H1 (cell line): ENCODE measurements around the gene RCAN2. TPM values are rescaled to one million over a fixed set of nuclear protein-coding genes. Genes with fewer than 3 reads are reported as not detected.

Source experiments
- CTCF ChIA-PET: fragments of 300-600 bp; sonication (Branson Sonifier 250); formaldehyde crosslinking; loops from one replicate; lab custom pipeline; 2021; ENCODE audit not compliant: partially characterized antibody; lab: Charles Lee
- POLR2A ChIA-PET: fragments of 300-600 bp; sonication (Branson Sonifier 250); formaldehyde crosslinking; loops from one replicate; lab custom pipeline; 2021; ENCODE audit warnings: inconsistent platforms; ENCODE audit not compliant: partially characterized antibody; lab: Charles Lee
- DNase-seq, 2 experiments: peaks; one replicate each; pipeline versions ENCODE4 v3.0.0 to v3.0.0-alpha.2; 2010 to 2022; ENCODE audit warnings: low spot score in 2 of 2, low read depth in 1 of 2, mixed read lengths in 1 of 2
- FAIRE-seq: peaks from 2 replicates; lab custom pipeline; 2011; peaks lifted over from hg19 to GRCh38; lab: Jason Lieb, UNC
- H2AFZ ChIP-seq: 2 replicates; pipeline ENCODE4 v1.8.1; 2012; ENCODE audit warnings: low read length, inconsistent platforms
- H2AK5ac ChIP-seq: 2 replicates; pipeline ENCODE4 v1.6.1; 2013; ENCODE audit warnings: low read depth, low read length
- H2BK120ac ChIP-seq: replicated peaks from 2 replicates; pipeline ENCODE3; 2013; ENCODE audit warnings: low read depth, low read length, inconsistent platforms
- H2BK12ac ChIP-seq: 2 replicates; pipeline ENCODE4 v1.6.1; 2013; ENCODE audit warnings: low read depth, low read length
- H2BK15ac ChIP-seq: 2 replicates; pipeline ENCODE4 v1.6.1; 2013; ENCODE audit warnings: low read length
- H2BK20ac ChIP-seq: 2 replicates; pipeline ENCODE4 v1.6.1; 2013; ENCODE audit warnings: low read length
- H2BK5ac ChIP-seq: 2 replicates; pipeline ENCODE4 v1.6.1; 2013; ENCODE audit warnings: low read depth, low read length
- H3K14ac ChIP-seq: 2 replicates; pipeline ENCODE4 v1.6.1; 2013; ENCODE audit warnings: inconsistent platforms; ENCODE audit not compliant: insufficient read length
- H3K18ac ChIP-seq: 2 replicates; pipeline ENCODE4 v1.6.1; 2013; ENCODE audit warnings: low read length; ENCODE audit errors: extremely low read depth
- H3K23ac ChIP-seq: 2 replicates; pipeline ENCODE4 v1.6.1; 2013; ENCODE audit warnings: inconsistent platforms; ENCODE audit not compliant: insufficient read length
- H3K23me2 ChIP-seq: 2 replicates; pipeline ENCODE4 v1.6.1; 2013; ENCODE audit warnings: low read depth, low read length
- H3K27ac ChIP-seq: 2 replicates; pipeline ENCODE4 v1.6.1; 2011; ENCODE audit warnings: low read depth, low read length, inconsistent platforms
- H3K27me3 ChIP-seq, 4 experiments: replicated peaks in 1 of 4; 1 replicate in 1 of 4; 2 replicates in 3 of 4; pipeline versions ENCODE4 v1.6.1 to v1.8.1; 2011 to 2013; ENCODE audit warnings: low read length in 3 of 4, mild to moderate bottlenecking in 3 of 4, inconsistent platforms in 2 of 4, mixed read lengths in 2 of 4, moderate library complexity in 1 of 4; ENCODE audit not compliant: control insufficient read depth in 3 of 4, insufficient read depth in 3 of 4; ENCODE audit errors: extremely low read depth in 1 of 4
- H3K36me3 ChIP-seq, 4 experiments: 2 replicates each; pipeline versions ENCODE4 v1.6.1 to v1.8.1; 2011 to 2013; ENCODE audit warnings: mild to moderate bottlenecking in 4 of 4, low read length in 3 of 4, moderate library complexity in 2 of 4, control low read depth in 1 of 4, inconsistent platforms in 1 of 4; ENCODE audit not compliant: insufficient read depth in 4 of 4, control insufficient read depth in 2 of 4
- H3K4ac ChIP-seq: replicated peaks from 2 replicates; pipeline ENCODE3; 2013; ENCODE audit warnings: low read length, low read depth, mixed read lengths, inconsistent platforms; ENCODE audit not compliant: insufficient read length
- H3K4me1 ChIP-seq, 4 experiments: replicated peaks in 1 of 4; 1 replicate in 1 of 4; 2 replicates in 3 of 4; pipeline versions ENCODE4 v1.6.1 to v1.8.1; 2011 to 2013; ENCODE audit warnings: low read length in 3 of 4, inconsistent platforms in 2 of 4, mixed read lengths in 1 of 4; ENCODE audit not compliant: insufficient read depth in 4 of 4, control insufficient read depth in 3 of 4
- H3K4me2 ChIP-seq, 2 experiments: 2 replicates each; pipeline versions ENCODE4 v1.6.1 to v1.8.1; 2011 to 2013; ENCODE audit warnings: low read depth in 2 of 2, low read length in 2 of 2, control low read depth in 1 of 2, inconsistent platforms in 1 of 2, mild to moderate bottlenecking in 1 of 2; ENCODE audit not compliant: insufficient read depth in 1 of 2
- H3K4me3 ChIP-seq, 4 experiments: fragments of 200-600, 300-600 bp in 1 of 4; sonication (generic), shearing (Covaris generic), sonication (Bioruptor Twin) in 1 of 4; 2 replicates each; pipeline versions ENCODE4 v1.5.1 to v1.8.1; 2011 to 2016; ENCODE audit warnings: low read length in 4 of 4, low read depth in 3 of 4, control low read depth in 2 of 4, inconsistent platforms in 2 of 4, mild to moderate bottlenecking in 2 of 4, mixed read lengths in 1 of 4, moderate library complexity in 1 of 4; ENCODE audit not compliant: insufficient read depth in 2 of 4; ENCODE audit errors: extremely low read depth in 1 of 4
- H3K56ac ChIP-seq: replicated peaks from 2 replicates; pipeline ENCODE3; 2013; ENCODE audit warnings: low read depth, mild to moderate bottlenecking, mixed read lengths, low read length, inconsistent platforms; ENCODE audit not compliant: insufficient read length
- H3K79me1 ChIP-seq: 2 replicates; pipeline ENCODE4 v1.6.1; 2013; ENCODE audit warnings: low read depth, low read length, control low read depth
- H3K79me2 ChIP-seq, 2 experiments: 2 replicates each; pipeline versions ENCODE4 v1.6.1 to v1.8.1; 2012 to 2013; ENCODE audit warnings: low read length in 2 of 2, mild to moderate bottlenecking in 2 of 2, inconsistent platforms in 1 of 2; ENCODE audit not compliant: insufficient read depth in 2 of 2, control insufficient read depth in 1 of 2
- H3K9ac ChIP-seq, 4 experiments: replicated peaks in 1 of 4; 1 replicate in 1 of 4; 2 replicates in 3 of 4; pipeline versions ENCODE4 v1.6.1 to v1.8.1; 2011 to 2013; ENCODE audit warnings: low read depth in 3 of 4, low read length in 3 of 4, control low read depth in 2 of 4, mild to moderate bottlenecking in 2 of 4, moderate library complexity in 2 of 4, inconsistent platforms in 1 of 4; ENCODE audit errors: extremely low read depth in 1 of 4
- H3K9me3 ChIP-seq, 2 experiments: 2 replicates each; pipeline versions ENCODE4 v1.6.1 to v1.8.1; 2012 to 2013; ENCODE audit warnings: mild to moderate bottlenecking in 2 of 2, moderate library complexity in 2 of 2, control low read depth in 1 of 2, inconsistent platforms in 1 of 2, low read depth in 1 of 2, low read length in 1 of 2, mixed read lengths in 1 of 2; ENCODE audit not compliant: insufficient read depth in 2 of 2
- H4K20me1 ChIP-seq, 2 experiments: replicated peaks in 1 of 2; 2 replicates each; pipeline versions ENCODE3 to v1.8.1; 2011 to 2013; ENCODE audit warnings: inconsistent platforms in 2 of 2, low read length in 2 of 2, mild to moderate bottlenecking in 1 of 2; ENCODE audit not compliant: insufficient read depth in 2 of 2, control insufficient read depth in 1 of 2
- H4K5ac ChIP-seq: 2 replicates; pipeline ENCODE4 v1.6.1; 2013; ENCODE audit warnings: low read length, low read depth, mixed read lengths, inconsistent platforms; ENCODE audit not compliant: insufficient read length
- H4K8ac ChIP-seq: 2 replicates; pipeline ENCODE4 v1.8.0; 2013; ENCODE audit warnings: mild to moderate bottlenecking, moderate library complexity, low read length, inconsistent platforms; ENCODE audit not compliant: insufficient read depth; ENCODE audit errors: extremely low read depth
- H4K91ac ChIP-seq: replicated peaks from 2 replicates; pipeline ENCODE3; 2013; ENCODE audit warnings: low read length, mixed read lengths, inconsistent platforms; ENCODE audit not compliant: insufficient read length
- GTF2F1 ChIP-seq: IDR thresholded peaks from 2 replicates; pipeline ENCODE4 v1.6.1; 2012; ENCODE audit warnings: low read depth, low read length, improper control_type of control experiment, borderline replicate concordance
- HDAC2 ChIP-seq, 2 experiments: fragments of 300-600 bp in 1 of 2; sonication (generic) in 1 of 2; IDR thresholded peaks; 2 replicates each; pipeline ENCODE4 v1.6.1; 2011 to 2012; ENCODE audit warnings: low read depth in 2 of 2, low read length in 2 of 2, mild to moderate bottlenecking in 2 of 2, moderate library complexity in 2 of 2, borderline replicate concordance in 1 of 2, inconsistent platforms in 1 of 2
- JUND ChIP-seq: IDR thresholded peaks from 2 replicates; pipeline ENCODE4 v1.6.1; 2011; ENCODE audit warnings: mild to moderate bottlenecking, improper control_type of control experiment, low read length
- TEAD4 ChIP-seq: IDR thresholded peaks from 2 replicates; pipeline ENCODE4 v1.6.1; 2012; ENCODE audit warnings: low read depth, low read length, inconsistent platforms, mixed read lengths
- WGBS, 2 experiments: shearing (Covaris generic) in 1 of 2; methylation state at CpG; one replicate each; pipeline versions ENCODE4 v1.1.6 to v1.1.7; 2013 to 2015; ENCODE audit warnings: low lambda C conversion rate in 2 of 2, mixed read lengths in 2 of 2, inconsistent platforms in 1 of 2, low coverage in 1 of 2, missing lambda C conversion rate in 1 of 2; ENCODE audit not compliant: insufficient replicate concordance in 2 of 2, insufficient coverage in 1 of 2, insufficient read length in 1 of 2; ENCODE audit errors: extremely low coverage in 1 of 2, missing lambda C conversion rate in 1 of 2; 5-methylcytosine and 5-hydroxymethylcytosine counted together
- polyA plus RNA-seq, 7 experiments: library from polyadenylated mRNA; depleted of rRNA in 3 of 7; stranded (reverse) in 5 of 7; unstranded in 2 of 7; fragments of >200 nt in 5 of 7; fragments of 200-250 nt in 2 of 7; gene quantifications; 1 replicate in 5 of 7; 2 replicates in 1 of 7; 4 replicates in 1 of 7; pipeline versions ENCODE4 v1.2.1 to v1.2.3, GENCODE V29; 2011 to 2013; ENCODE audit warnings: missing spikeins in 2 of 7, mixed read lengths in 2 of 7
- total RNA-seq: library from RNA; stranded (reverse); fragmentation: NEBNext Ultra II Directional; extraction: Animal tissue kit (Norgen Biotek cat#: 25700); gene quantifications from 2 replicates; pipeline ENCODE4 v1.2.1, GENCODE V29; 2021
- TF ChIP-seq, protein P1 (sequence below): IDR thresholded peaks from 2 replicates; pipeline ENCODE4 v1.6.1; 2011; ENCODE audit warnings: low read length, improper control_type of control experiment
- TF ChIP-seq, protein P2 (sequence below): IDR thresholded peaks from 2 replicates; pipeline ENCODE4 v1.6.1; 2011; ENCODE audit warnings: low read depth, mild to moderate bottlenecking, low read length; ENCODE audit not compliant: insufficient read depth

RCAN2 gene
- total and polyA plus RNA-seq, 2 of the 8 experiments (the other 6 are each of a cell fraction or from before 2014, with no cell fraction given): 5.0 to 8.5 TPM

DNA sequence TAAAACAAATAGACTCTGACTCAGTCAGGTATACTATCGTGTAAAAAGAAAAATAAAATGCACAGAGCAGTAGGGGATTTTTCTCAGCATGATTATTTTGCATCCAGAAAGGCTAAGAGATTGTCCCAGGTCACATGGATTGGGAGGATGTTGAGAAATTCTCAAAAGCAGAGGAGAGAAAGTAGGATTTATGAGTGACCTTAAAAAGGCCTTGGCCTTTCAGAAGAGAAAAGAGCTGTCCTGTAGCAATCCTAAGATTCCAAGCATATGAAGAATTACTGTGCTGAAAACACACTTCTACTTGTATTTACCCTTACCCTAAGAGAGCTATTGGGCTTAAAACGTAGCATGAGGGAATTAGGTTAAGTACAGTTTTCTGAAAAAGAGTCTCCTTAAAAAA is 170.7 kb downstream of the RCAN2 start:
- H3K4me2 ChIP-seq: no peak overlapping the region
- POLR2A ChIA-PET: no interaction called here
- H2BK15ac ChIP-seq: no peak overlapping the region
- no peaks in the 10 kb centered on the region for H3K4me1 ChIP-seq
- no peaks in the 10 kb centered on the region for H4K20me1 ChIP-seq
- H2AFZ ChIP-seq: no peak overlapping the region
- H3K27me3 ChIP-seq: no peaks in the 10 kb centered on the region
- no peak overlapping the region for H2BK12ac ChIP-seq
- H2BK5ac ChIP-seq: no peak overlapping the region
- H4K91ac ChIP-seq: no peak overlapping the region
- no peak for FAIRE-seq
- H3K4ac ChIP-seq: no peak overlapping the region
- no peak overlapping the region for H3K23ac ChIP-seq
- H3K36me3 ChIP-seq: no peaks in the 10 kb centered on the region
- no peaks in the 10 kb centered on the region for H3K23me2 ChIP-seq
- no peaks in the 10 kb centered on the region for H3K79me2 ChIP-seq
- no peak overlapping the region for H3K56ac ChIP-seq
- no peak overlapping the region for H3K27ac ChIP-seq
- no peak overlapping the region for H4K8ac ChIP-seq
- no peak overlapping the region for H3K18ac ChIP-seq
- no peak overlapping the region for H2BK120ac ChIP-seq
- no peak overlapping the region for H3K4me3 ChIP-seq
- 85% methylated on average over 2 of the region's 2 CpGs; no CpG with 5 or more reads in 1 of the 2 experiments for WGBS, 2 experiments
- H3K9ac ChIP-seq: no peak overlapping the region
- H4K5ac ChIP-seq: no peak overlapping the region
- H3K14ac ChIP-seq: no peak overlapping the region
- H3K9me3 ChIP-seq: no peaks in the 10 kb centered on the region
- H2AK5ac ChIP-seq: no peak overlapping the region
- CTCF ChIA-PET: interaction anchor here (0.9 kb wide), 1 partner anchor 98 kb away, joined by 4 read pairs; no protein-coding TSS in a partner anchor
- no peak for DNase-seq
- no peaks in the 10 kb centered on the region for H3K79me1 ChIP-seq
- no peak overlapping the region for H2BK20ac ChIP-seq
- TF ChIP-seq TEAD4 (no peak), HDAC2 (IDR thresholded peaks at IDR 0.05; ENCODE audit: borderline replicate concordance in 1 of 2, low read depth in 2 of 2, low read length in 2 of 2) (no peak), GTF2F1 (no peak), JUND (no peak)
- TF ChIP-seq, protein P1, sequence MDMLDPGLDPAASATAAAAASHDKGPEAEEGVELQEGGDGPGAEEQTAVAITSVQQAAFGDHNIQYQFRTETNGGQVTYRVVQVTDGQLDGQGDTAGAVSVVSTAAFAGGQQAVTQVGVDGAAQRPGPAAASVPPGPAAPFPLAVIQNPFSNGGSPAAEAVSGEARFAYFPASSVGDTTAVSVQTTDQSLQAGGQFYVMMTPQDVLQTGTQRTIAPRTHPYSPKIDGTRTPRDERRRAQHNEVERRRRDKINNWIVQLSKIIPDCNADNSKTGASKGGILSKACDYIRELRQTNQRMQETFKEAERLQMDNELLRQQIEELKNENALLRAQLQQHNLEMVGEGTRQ: no peak
- TF ChIP-seq, protein P2, sequence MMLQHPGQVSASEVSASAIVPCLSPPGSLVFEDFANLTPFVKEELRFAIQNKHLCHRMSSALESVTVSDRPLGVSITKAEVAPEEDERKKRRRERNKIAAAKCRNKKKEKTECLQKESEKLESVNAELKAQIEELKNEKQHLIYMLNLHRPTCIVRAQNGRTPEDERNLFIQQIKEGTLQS: no peak
